ENCODE measurements around the gene WNT8A.

Gene WNT8A

GRCh38 chr5:138096997-138097828 is 13.4 kb downstream of the WNT8A start:
- H3K27ac ChIP-seq: no peak overlapping the region
- TF ChIP-seq, protein P1, sequence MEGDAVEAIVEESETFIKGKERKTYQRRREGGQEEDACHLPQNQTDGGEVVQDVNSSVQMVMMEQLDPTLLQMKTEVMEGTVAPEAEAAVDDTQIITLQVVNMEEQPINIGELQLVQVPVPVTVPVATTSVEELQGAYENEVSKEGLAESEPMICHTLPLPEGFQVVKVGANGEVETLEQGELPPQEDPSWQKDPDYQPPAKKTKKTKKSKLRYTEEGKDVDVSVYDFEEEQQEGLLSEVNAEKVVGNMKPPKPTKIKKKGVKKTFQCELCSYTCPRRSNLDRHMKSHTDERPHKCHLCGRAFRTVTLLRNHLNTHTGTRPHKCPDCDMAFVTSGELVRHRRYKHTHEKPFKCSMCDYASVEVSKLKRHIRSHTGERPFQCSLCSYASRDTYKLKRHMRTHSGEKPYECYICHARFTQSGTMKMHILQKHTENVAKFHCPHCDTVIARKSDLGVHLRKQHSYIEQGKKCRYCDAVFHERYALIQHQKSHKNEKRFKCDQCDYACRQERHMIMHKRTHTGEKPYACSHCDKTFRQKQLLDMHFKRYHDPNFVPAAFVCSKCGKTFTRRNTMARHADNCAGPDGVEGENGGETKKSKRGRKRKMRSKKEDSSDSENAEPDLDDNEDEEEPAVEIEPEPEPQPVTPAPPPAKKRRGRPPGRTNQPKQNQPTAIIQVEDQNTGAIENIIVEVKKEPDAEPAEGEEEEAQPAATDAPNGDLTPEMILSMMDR (IDR thresholded peaks at IDR 0.05; ENCODE audit: low read depth, low read length): no peak
- DNase-seq: no peak
- H3K9me3 ChIP-seq (ENCODE audit: severe bottlenecking): no peaks in the 10 kb centered on the region
- no peaks in the 10 kb centered on the region for H3K36me3 ChIP-seq
- H3K4me3 ChIP-seq (ENCODE audit: low read depth, low read length): no peak overlapping the region
- H3K27me3 ChIP-seq (ENCODE audit: insufficient read depth, low read depth, severe bottlenecking): no peaks in the 10 kb centered on the region

DNA sequence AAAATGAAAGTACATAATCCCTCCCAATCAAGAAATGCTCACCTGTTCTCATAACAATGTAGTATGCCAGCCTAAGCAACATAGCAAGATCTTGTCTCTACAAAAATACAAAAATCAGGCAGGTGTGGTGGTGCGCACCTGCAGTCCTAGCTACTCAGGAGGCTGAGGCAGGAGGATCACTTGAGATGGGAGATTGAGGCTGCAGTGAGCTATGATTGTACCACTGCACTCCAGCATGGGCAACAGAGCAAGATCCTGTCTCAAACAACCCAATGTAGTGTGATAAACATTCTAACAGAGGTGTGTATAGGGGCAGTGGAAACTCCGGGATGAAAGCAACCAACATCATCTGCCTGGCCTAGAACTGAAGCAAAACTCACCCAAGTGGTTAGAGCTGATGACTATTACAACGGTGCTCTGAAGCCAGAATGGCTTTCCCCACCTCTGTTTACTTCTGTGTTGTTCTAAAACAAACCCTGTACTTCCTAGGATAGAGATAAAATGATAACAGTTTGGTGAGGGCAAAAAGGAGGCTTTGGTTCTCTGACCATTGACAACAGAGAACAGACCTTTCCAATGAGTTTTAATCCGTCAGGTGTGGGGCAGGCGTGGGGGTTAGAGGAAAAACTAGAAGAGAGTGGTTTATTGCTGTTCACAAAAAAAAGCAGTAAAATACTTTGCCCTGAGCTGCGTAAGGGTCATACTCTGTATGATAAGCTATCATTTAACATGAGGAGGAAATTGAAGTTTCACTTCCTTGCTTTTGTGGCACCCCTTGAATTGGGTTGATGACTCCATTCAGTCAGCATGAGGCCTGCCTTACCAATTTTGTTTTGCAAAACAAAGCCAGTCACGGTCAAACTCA is 18.9 kb downstream of the WNT8A start:
- Histone ChIP-seq H3K9me3 (ENCODE audit: severe bottlenecking) (no peaks in the 10 kb centered on the region), H3K27ac (no peak overlapping the region), H3K4me3 (ENCODE audit: low read depth, low read length) (no peak overlapping the region), H3K27me3 (ENCODE audit: insufficient read depth, low read depth, severe bottlenecking) (no peaks in the 10 kb centered on the region), H3K36me3 (no peaks in the 10 kb centered on the region)
- DNase-seq: no peak
- TF ChIP-seq, protein P1 (IDR thresholded peaks at IDR 0.05; ENCODE audit: low read depth, low read length): no peak

GRCh38 chr5:138103319-138103637 is 19.4 kb downstream of the WNT8A start:
- Histone ChIP-seq H3K9me3 (ENCODE audit: severe bottlenecking) (no peaks in the 10 kb centered on the region), H3K4me3 (ENCODE audit: low read depth, low read length) (no peak overlapping the region), H3K27me3 (ENCODE audit: insufficient read depth, low read depth, severe bottlenecking) (no peaks in the 10 kb centered on the region), H3K27ac (no peak overlapping the region), H3K36me3 (no peaks in the 10 kb centered on the region)
- TF ChIP-seq, protein P1 (IDR thresholded peaks at IDR 0.05; ENCODE audit: low read depth, low read length): no peak
- no peak for DNase-seq

- Histone ChIP-seq H3K9me3 (ENCODE audit: severe bottlenecking) (no peaks in the 10 kb centered on the region), H3K27me3 (ENCODE audit: insufficient read depth, low read depth, severe bottlenecking) (no peaks in the 10 kb centered on the region), H3K27ac (no peak overlapping the region), H3K4me3 (ENCODE audit: low read depth, low read length) (no peak overlapping the region), H3K36me3 (no peaks in the 10 kb centered on the region)
- TF ChIP-seq, protein P1 (IDR thresholded peaks at IDR 0.05; ENCODE audit: low read depth, low read length): no peak
- DNase-seq: no peak
Observed at GRCh38 chr5:138105709-138106108, 21.9 kb downstream of the WNT8A start.

DNA sequence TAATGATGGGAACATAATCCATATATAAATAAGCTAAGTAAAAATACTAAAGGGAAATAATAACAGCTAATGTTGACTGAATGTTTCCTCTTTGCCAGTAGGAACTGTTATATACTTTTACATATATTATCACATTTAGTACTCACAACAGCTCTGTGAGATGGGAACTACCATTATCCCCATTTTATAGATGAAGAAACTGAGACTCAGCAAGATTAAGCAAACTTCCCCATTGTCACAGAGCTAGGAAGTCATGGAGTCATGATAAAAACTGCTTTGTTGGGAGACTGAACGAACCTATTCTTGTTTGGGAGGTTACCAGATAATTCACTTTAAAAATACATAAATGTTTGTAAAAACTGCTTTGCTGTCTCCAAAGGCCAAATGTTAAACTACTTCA is 23.4 kb downstream of the WNT8A start:
- no peak for DNase-seq
- no peaks in the 10 kb centered on the region for H3K9me3 ChIP-seq (ENCODE audit: severe bottlenecking)
- no peaks in the 10 kb centered on the region for H3K36me3 ChIP-seq
- H3K27ac ChIP-seq: no peak overlapping the region
- TF ChIP-seq, protein P1 (IDR thresholded peaks at IDR 0.05; ENCODE audit: low read depth, low read length): no peak
- H3K4me3 ChIP-seq (ENCODE audit: low read depth, low read length): no peak overlapping the region
- no peaks in the 10 kb centered on the region for H3K27me3 ChIP-seq (ENCODE audit: insufficient read depth, low read depth, severe bottlenecking)

All from WERI-Rb-1 (cell line).